22Rv1 (cell line): ENCODE data around the gene SLC12A7.

Experiments
- CTCF ChIP-seq: fragments of 450-650 bp; IDR thresholded peaks from 2 replicates; pipeline ENCODE4 v1.5.1; 2017; ENCODE audit warnings: mild to moderate bottlenecking
- ZFX ChIP-seq: fragments of 450-650 bp; IDR thresholded peaks from 2 replicates; pipeline ENCODE4 v1.6.1; 2017; ENCODE audit warnings: antibody characterized with exemption, borderline replicate concordance

GRCh38 chr5:1018596-1018995 lies 93.3 kb downstream of the SLC12A7 start:
- TF ChIP-seq CTCF, result no peak
- no peak for TF ChIP-seq ZFX
